ENCODE measurements around the gene HTT.

The HTT gene

DNA sequence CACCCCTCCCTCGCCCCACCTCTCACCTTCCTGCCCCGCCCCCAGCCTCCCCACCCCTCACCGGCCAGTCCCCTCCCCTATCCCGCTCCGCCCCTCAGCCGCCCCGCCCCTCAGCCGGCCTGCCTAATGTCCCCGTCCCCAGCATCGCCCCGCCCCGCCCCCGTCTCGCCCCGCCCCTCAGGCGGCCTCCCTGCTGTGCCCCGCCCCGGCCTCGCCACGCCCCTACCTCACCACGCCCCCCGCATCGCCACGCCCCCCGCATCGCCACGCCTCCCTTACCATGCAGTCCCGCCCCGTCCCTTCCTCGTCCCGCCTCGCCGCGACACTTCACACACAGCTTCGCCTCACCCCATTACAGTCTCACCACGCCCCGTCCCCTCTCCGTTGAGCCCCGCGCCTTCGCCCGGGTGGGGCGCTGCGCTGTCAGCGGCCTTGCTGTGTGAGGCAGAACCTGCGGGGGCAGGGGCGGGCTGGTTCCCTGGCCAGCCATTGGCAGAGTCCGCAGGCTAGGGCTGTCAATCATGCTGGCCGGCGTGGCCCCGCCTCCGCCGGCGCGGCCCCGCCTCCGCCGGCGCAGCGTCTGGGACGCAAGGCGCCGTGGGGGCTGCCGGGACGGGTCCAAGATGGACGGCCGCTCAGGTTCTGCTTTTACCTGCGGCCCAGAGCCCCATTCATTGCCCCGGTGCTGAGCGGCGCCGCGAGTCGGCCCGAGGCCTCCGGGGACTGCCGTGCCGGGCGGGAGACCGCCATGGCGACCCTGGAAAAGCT, at the start of gene HTT, which contains the start of gene HTT-AS:
HTT (plus strand) TSS at position 604 of the 768 bp plus-strand sequence; CDS start at position 749, 145 bp downstream.
HTT-AS (minus strand) TSS at position 461 of the 768 bp plus-strand sequence.
- DNase-seq = peak; percentile 96

DNA sequence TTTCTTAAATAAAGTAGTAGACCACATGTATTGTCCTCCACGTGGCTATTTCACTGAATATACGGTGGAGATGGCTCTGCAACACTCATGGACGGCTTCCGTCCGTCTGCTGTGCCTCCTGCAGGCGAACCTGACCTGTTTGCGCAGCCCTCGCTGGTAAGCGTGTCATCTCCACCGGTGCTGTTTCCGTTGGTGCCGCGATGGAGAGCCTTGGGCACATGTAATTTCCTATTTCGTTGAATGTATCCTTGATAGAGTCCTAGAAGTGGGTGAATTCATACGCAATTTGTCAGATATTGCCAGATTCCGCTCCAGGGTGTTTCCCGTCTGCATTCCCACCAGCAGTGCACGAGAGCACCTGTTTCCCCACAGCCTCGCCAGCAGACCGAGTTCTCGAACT, 48.6 kb upstream of the HTT start:
- no peak for DNase-seq

DNA sequence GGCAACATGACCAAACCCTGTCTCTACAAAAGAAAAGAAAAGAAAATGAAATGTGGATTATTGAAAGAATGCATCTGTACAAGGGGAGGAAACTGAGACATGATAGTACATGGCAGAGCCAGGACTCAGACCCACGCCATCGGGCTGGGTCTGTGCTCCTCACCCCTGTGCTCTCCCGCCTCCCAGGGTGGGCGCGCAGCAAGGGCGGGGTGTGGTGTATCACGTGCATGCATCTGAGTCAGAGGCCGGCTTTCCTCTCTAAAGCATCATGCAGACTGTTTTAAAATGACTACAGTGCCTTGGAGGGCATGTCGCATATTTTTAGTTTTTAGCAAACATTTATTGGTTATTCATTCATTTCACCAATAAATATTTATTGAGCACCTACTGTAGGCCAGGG, 47.9 kb upstream of the HTT start:
- no peak for DNase-seq

DNA sequence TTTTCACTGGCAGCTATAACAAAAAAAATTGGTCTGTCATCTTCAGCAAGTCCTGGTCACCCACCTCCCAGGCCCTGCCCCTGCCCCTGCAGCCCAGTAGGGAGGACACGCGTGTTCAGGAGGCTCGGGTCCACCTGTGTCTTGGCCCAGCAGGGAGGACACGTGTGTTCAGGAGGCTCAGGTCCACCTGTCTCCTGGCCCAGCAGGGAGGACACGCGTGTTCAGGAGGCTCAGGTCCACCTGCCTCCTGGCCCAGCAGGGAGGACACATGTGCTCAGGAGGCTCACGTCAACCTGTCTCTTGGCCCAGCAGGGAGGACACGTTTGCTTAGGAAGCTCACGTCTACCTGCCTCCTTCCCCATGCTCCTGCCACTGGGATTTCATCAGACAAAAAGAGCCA, 45.0 kb upstream of the HTT start:
- no peak for DNase-seq

DNA sequence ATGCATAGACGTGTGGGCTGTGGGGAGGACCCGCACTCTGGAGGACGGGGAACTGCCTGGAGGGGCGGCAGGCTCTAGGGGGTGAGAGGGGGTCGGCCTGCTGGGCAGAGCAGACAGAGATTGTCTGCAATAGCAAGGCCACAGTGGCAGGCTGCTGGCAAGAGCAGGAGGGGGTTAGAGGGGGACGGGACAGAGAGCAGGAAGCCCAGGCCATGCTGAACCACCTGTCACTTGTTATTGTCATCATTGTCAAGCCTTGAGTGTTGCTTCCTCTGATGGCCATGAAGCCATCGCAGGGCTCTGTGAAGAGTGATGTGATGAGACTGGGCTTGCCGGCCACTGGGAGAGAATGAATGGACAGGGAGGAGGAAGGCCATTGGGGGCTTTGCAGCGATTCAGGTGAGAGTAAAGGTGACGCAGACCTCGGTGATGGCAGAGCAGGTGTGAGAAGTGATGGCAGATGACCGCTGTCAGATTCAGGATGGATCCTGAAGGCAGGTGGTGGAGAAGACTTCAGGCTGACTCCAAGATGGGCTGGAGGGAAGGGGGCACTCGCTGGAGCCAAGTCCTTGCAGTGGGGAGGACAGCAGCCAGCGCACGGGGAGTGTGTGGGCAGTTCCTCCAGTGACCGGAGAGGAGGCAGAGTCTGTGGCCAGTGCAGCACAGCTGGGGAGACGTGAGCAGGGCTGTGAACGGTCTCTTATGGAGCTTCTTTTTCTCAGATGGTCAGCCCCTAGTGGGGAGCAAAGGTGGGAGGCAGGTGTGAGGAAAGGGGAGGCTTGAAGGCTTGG, 43.7 kb upstream of the HTT start:
- DNase-seq = no peak

DNA sequence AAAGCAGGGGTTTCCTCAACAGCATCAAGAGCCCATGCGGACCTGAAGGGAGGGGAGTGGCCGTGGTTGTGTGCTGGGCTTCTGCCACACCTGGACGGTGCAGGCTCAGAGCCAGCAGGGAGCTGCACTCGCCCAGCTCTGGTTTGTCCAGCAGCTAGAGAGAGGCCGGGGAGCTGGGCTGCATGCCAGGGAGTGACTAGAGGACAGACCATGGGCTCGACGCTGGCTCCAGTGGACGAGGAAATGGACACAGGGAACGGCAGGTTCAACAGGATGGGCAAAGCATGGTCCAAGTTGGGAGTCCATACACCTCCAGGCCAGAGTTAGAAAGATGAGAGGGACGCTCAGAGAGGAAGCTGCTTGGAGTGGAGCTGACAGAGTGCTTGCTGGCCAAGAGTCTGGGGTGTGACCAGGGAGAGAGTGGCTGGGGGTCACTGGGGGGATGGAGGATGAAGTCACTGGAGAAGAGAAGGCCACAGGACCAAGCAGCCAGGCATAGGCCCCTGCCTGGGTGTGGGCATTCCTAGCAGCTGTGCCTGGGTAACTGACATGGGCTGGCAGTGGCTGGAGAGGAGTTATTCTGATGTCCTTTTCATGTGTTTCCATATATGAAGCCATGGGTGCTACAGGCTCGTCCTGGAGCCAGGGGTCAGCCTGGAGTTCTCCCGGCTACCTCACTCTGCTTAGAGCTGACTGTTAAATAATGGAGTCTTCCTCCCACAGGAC, 43.0 kb upstream of the HTT start:
- no peak for DNase-seq

DNA sequence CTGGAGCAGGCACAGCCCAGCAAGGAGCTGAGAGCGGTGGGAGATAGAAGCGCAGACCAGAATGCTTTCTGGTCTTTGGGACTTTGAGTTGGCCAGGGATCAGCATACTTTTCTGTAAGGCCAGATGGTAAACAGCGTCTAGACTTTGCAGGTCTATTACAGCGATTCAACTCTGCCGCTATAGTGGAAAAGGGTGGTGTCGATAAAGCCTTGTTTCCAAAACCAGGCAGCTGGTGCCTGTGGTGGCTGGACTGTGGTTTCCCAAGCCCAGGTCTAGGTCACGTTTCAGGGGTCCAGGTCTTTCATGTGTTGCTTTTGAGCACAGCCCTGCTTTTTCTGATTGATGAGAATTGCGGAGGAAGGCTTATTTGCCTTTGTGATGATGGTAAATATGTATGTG, 40.2 kb upstream of the HTT start:
- no peak for DNase-seq

DNA sequence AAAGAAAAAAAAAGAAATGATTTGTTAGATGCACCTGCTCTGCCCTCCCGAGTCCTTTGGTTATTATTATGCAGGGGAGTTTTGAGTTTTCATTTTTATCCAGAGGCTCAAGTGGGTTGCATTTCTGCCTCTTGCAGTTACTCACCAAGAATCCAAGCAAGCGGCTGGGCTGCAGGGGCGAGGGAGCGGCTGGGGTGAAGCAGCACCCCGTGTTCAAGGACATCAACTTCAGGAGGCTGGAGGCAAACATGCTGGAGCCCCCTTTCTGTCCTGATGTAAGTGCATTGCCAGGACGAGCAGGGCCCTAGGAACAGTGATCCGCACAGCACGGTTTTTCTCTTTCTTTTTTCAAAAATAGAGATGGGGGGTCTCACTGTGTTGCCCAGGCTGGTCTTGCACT, 39.2 kb upstream of the HTT start:
- no peak for DNase-seq

DNA sequence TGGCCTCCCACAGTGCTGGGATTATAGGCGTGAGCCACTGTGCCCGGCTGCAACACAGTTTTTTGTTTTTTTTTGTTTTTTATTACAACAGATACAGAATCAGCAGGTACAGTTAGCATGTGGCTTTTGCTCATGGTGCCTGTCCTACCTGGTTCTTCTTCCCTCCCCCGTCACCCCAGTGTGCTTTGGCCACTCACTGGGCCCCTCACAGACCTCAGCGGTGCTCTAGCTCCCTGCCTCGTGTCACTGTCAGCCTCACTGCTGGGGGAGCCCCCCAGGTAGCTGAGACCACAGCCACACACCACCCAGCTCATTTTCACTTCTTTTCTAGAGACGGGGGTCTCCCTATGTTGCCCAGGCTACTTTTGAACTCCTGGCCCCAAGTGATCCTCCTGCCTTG, 38.8 kb upstream of the HTT start:
- no peak for DNase-seq

DNA sequence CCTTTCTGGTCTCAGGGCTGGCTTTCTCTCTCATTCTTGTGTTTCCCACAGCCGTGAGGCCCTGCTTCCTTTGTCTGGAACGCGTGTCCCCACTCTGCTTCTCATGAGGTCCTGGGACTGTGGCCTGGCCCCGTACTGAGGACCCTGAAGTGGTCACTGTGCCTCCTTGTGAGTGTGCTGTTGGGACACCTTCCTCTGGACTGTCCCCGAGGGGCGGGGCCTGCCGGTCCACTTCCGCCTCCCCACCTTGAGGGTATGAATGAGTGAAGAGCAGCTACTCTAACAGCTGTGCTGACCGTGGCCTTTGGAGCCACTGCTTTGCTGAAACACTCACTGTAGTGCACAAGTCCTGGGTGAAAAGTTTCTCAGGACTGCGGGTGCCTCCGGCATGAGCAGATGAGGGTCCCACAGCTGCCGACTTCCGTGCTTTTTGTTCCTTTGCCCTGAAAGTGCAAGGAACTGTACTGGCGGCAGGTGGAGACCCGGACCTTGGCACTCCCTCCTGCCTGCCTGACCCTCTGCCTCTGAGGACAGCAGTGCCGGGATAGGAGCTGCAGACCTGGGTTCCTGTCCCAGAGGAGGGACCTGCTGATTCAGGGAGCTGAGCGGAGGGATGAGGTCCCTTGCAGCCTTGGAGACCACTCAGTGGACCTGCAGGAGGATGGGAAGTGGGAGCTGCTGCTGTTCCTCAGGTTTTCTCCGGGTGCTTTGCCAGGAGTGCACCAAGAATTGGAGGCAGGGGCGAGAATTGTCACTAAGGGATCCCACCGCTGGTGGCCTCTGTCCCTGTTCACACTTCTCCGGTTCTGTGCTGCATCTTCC, 38.1 kb upstream of the HTT start:
- DNase-seq = no peak

DNA sequence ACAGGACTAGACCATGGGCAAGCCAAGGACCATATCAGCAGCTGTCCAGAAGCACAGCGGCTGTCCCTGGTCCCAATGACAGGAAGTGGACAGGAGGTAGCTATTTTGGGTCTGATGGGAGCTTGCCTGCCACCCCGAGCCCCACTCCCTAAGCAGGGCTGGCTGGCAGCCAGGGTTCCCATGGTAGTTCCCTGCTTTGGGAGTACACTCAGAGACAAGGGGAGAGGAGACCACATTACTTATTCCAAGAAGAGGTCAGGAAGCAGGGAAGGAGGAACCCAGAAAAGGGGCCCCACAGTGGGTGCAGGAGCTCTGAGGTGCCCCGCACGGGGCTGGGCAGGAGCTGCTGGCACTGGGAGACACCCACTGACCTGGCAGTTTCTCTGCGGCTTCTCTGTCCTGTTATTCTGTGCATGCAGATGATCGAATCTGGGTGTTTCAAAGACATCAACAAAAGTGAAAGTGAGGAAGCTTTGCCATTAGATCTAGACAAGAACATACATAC, 36.5 kb upstream of the HTT start:
- DNase-seq = no peak

DNA sequence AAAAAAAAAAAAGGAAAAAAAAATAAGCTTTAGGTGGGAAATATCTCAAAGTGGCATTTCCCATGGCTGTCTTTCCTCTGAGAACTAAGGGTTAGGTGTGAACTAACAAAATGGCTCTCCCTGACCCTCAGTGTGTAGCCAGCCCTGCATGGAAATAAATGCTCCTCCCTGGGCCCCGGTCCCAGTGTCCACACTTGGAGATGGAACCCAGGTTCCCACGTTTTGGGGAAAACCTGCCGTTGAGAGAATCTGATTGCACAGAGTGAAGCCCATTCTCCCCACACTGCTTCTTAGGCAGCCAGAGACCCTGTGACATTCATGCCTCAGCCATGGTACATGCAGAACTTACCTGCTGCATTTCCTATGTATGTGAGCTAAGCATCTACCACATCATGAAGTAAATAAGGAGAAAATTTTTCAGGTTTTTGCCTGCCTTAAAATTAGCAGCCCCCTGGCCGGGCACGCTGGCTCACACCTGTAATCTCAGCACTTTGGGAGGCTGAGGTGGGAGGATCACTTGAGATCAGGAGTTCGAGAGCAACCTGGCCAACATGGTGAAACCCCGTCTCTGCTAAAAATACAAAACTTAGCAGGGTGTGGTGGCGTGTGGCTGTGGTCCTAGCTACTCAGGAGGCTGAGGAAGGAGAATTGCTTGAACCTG, 34.6 kb upstream of the HTT start:
- DNase-seq = no peak

DNA sequence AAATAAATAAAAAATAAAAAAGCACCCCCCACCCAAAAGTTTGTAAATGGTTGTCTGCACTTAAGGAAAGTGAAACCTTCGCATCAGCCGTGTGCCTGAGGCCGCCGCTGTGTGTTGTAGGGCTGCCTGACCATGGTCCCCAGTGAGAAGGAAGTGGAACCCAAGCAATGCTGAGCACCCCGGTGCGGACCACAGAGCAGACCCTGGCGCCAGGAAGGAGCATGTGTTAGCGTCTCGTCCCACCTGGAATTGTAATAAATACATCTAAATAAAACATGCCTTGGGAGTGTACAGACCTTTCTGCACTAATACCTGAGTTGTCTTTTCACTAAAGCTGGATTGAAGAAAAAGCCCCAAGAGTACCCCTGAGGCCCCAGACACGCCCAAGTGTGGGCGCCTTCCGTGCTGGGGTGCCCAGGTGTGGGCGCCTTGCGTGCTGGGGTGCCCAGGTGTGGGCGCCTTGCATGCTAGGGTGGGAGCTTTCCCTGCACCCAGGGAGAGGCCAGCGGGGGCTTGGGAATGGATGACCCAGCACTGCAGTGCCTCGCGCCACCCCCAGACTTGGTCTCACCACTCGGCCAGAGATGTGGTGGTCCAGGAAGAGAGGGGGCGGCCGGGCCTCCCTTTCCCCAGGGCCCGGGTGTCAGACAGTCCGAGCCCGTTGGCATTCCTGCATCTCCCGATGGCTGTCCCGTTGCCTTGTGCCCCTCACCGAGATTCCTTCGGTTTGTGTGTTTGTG, 33.9 kb upstream of the HTT start:
- DNase-seq = no peak

DNA sequence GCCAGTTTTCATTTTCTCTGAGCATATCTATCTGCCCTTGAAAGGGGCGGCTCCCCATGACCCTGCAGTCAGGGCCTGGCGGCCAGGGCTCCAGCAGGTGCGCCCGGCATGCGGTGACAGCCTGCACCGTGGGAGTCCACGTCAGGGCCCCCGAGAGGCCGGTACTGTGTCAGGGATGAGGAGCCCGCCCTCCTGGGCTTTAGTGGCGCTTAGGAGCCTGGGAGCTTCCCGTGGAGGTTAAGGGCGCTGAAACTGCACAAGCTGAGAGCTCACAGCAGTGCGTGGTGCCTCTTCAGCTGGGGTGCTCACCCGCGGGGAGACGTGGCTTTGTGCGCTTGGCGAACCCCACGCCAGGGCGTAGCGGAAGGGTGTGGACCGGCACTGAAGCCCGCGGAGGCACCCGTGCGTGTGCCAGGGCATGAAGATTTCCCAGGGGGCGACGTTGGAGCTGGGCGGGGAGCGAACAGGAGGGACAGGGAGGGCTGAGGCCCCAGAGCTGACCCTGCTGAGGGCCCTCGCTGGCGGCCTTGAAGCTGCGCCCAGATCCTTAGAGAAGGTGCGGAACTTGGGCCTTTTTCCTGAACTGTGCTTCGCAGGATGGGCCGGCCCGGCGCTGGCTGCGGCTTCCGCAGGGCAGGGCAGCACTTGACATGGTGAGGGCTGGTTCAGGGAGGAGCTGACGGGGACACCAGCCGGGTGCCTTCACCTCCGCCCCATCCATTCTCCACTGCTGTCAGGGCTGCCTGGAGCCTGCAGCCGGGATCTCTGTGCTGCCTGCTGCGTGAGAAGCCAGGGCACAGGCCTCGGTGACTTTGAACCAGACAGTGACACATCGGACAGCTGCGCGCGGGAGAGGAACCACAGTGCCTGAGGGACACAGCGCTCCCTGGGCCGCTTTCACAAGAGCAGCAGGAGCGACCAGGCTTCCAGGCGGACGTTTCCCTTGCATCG, 33.0 kb upstream of the HTT start:
- no peak for DNase-seq

DNA sequence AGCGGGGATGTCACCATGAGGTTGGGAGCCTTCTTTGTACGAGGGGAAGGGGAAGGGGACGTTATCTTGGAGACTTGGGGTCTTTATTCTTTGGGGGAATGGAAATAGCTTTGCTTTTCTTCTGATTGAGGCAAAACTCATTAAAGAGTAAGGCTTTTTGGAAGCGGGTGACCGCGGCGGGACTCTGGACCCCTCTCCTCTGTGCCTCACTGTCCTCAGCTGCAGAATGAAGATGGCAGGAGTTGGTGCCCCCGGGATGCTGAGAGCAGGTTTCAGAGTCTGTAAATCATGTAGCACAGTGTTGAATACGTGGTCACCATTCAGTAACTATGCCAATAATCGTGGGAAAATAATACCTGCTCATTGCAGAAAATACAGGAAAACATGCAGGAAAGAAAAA, 32.3 kb upstream of the HTT start:
- DNase-seq = no peak

DNA sequence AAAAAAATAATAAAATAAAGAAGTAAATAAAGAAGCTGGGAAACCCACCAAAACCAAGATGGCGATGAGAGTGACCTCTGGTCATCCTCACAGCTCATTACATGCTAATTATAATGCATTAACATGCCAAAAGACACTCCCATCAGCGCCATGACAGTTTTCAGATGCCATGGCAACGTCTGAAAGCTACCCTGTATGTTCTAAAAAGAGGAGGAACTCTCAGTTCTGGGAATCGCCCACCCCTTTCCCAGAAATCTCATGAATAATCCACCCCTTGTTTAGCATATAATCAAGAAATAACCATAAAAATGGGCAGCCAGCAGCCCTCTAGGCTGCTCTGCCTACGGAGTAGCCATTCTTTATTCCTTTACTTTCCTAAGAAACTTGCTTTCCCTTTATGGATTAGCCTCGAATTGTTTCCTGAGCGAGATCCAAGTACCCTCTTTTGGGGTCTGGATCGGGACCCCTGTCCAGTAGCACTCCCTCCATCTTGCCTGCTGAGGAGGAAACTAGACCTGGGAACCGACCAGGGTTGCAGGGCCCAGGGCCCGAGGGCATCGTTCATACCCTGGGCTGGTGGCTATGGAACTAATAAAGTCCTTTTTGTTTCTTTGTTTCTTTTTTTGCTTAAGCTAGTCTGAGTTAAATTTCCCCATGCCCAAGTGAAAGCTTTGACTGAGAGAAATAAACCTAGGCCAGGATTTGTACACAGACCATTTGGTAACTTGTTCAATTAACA, 31.0 kb upstream of the HTT start:
- DNase-seq = no peak

DNA sequence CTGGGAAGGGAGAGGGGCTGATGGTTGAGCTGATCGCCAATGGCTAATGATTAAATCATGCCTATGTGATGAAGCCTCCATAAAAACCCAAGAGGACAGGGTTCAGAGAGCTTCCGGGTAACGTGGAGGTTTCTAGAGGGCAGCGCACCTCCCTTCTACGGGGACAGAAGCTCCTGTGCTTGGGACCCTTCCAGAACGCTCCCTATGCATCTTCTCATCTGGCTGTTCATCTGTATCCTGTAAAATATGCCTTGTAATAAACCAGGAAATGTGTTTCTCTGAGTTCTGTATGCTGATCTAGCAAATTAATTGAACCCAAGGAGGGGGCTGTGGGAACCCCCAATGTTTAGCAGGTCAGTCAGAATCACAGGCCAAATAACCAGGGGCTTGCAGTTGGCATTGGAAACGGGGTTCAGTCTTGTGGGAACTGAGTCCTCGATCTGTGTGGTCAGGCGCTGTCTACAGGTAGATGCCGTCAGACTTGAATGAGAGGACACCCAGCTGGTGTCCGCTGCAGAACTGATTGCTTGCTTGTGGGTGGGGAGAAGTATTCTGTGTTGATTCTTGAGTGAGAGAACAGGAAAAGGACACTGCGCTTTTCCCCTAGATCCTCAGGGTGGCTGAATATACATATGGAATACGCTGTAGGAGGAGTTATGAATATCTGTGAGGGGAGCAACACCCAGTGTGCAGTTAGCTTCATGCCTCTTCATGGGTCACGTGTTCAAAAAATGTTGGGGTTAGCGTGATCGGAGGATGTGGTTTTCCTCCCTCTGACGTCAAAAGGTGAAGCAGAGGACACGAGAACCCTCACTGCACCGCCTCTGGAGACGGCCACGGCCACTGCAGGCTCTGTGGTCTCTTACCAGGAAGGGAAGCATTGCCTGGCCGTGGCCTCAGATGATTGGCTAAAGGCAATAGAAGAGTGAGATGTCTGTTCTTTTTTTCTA, 29.3 kb upstream of the HTT start:
- DNase-seq = peak; percentile 50

DNA sequence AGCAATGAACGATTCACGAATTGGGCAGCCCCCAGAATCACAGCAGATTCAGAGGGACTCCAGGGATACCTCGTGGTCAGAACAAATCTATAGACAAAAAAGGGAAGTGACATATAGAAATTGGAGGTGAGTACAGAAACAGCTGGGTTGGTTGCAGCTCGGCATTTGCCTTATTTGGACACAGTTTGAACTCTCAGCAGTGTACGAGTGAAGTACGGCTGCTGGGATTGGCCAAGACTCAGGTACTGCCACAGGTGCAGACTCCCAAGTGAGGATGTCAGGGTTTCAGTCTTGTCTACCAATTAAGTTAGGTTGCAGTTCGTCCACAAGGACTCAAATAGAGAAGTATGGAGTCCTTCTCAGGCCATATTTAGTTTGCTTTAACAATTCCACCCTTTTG, 28.3 kb upstream of the HTT start:
- no peak for DNase-seq
